HG02970 (cell line): ENCODE results near the gene SLC4A11.

Experiments used
- ATAC-seq: cut with Tn5 transposase; IDR thresholded peaks from one replicate; pipeline ENCODE4 v1.9.1; 2021; ENCODE audit warnings: mild to moderate bottlenecking, moderate library complexity, moderate number of reproducible peaks; ENCODE audit not compliant: unreplicated experiment, low FRiP score

Gene SLC4A11

GRCh38 chr20:3239026-3239866 lies at the start of gene SLC4A11:
SLC4A11 (minus strand) TSS chr20:3239190; CDS start chr20:3239137, 53 bp downstream.
- ATAC-seq = no peak

GRCh38 chr20:3283222-3283820 lies 44.3 kb upstream of the SLC4A11 start:
- no peak for ATAC-seq

- no peak for ATAC-seq
Observed at GRCh38 chr20:3282271-3283221, 43.6 kb upstream of the SLC4A11 start.

GRCh38 chr20:3281437-3281836 lies 42.4 kb upstream of the SLC4A11 start:
- ATAC-seq = no peak

GRCh38 chr20:3279761-3280160 lies 40.8 kb upstream of the SLC4A11 start:
- ATAC-seq = no peak

- no peak for ATAC-seq
Observed at GRCh38 chr20:3277686-3278465, 38.9 kb upstream of the SLC4A11 start.

GRCh38 chr20:3276680-3277015 lies 37.7 kb upstream of the SLC4A11 start:
- no peak for ATAC-seq

- ATAC-seq = no peak
Observed at GRCh38 chr20:3275966-3276679, 37.1 kb upstream of the SLC4A11 start.

GRCh38 chr20:3275064-3275935 lies 36.3 kb upstream of the SLC4A11 start:
- no peak for ATAC-seq

- no peak for ATAC-seq
Observed at GRCh38 chr20:3273371-3273770, 34.4 kb upstream of the SLC4A11 start.

GRCh38 chr20:3270051-3270450 lies 31.1 kb upstream of the SLC4A11 start:
- ATAC-seq = no peak

GRCh38 chr20:3262566-3262965 lies 23.6 kb upstream of the SLC4A11 start:
- no peak for ATAC-seq

GRCh38 chr20:3258429-3258828 lies 19.4 kb upstream of the SLC4A11 start:
- no peak for ATAC-seq

- ATAC-seq = no peak
Observed at GRCh38 chr20:3255728-3256127, 16.7 kb upstream of the SLC4A11 start.

- ATAC-seq = no peak
Observed at GRCh38 chr20:3251806-3252205, 12.8 kb upstream of the SLC4A11 start.

- no peak for ATAC-seq
Observed at GRCh38 chr20:3250091-3250504, 11.1 kb upstream of the SLC4A11 start.

GRCh38 chr20:3248993-3249347 lies 10.0 kb upstream of the SLC4A11 start:
- ATAC-seq = no peak

- ATAC-seq = no peak
Observed at GRCh38 chr20:3248167-3248992, 9.4 kb upstream of the SLC4A11 start.
